Hepatocyte (in vitro differentiated cells): ENCODE measurements around the gene TBCEL. TPM values are rescaled to one million over a fixed set of nuclear protein-coding genes. Genes with fewer than 3 reads are reported as not detected.

Source experiments
- DNase-seq: peaks from one replicate; pipeline ENCODE4 v3.0.0-alpha.2; 2016; ENCODE audit warnings: low spot score
- H2AFZ ChIP-seq: fragments of 200-600 bp; sonication (generic); 2 replicates; pipeline ENCODE4 v1.6.0; 2016; ENCODE audit warnings: antibody characterized with exemption, mild to moderate bottlenecking
- H3K27ac ChIP-seq: fragments of 200-600 bp; sonication (generic); 2 replicates; pipeline ENCODE4 v1.5.1; 2016; ENCODE audit warnings: mild to moderate bottlenecking
- H3K27me3 ChIP-seq: fragments of 200-600 bp; sonication (generic); 2 replicates; pipeline ENCODE4 v1.6.1; 2016
- H3K36me3 ChIP-seq: fragments of 200-600 bp; sonication (generic); replicated peaks from 2 replicates; pipeline ENCODE4 v1.5.1; 2016; ENCODE audit warnings: low read depth; ENCODE audit not compliant: insufficient read depth
- H3K4me1 ChIP-seq: fragments of 200-600 bp; sonication (generic); 2 replicates; pipeline ENCODE4 v1.5.1; 2016; ENCODE audit warnings: mild to moderate bottlenecking, moderate library complexity; ENCODE audit not compliant: insufficient read depth
- H3K4me2 ChIP-seq: fragments of 200-600 bp; sonication (generic); 2 replicates; pipeline ENCODE4 v1.6.0; 2016
- H3K4me3 ChIP-seq: fragments of 200-600 bp; sonication (generic); 2 replicates; pipeline ENCODE4 v1.5.1; 2016; ENCODE audit warnings: mild to moderate bottlenecking
- H3K79me2 ChIP-seq: fragments of 200-600 bp; sonication (generic); 2 replicates; pipeline ENCODE4 v1.6.0; 2017; ENCODE audit warnings: mild to moderate bottlenecking
- H3K9me2 ChIP-seq: fragments of 200-600 bp; sonication (generic); replicated peaks from 2 replicates; pipeline ENCODE4 v1.6.0; 2017; ENCODE audit warnings: mild to moderate bottlenecking; ENCODE audit not compliant: insufficient read depth
- H3K9me3 ChIP-seq: fragments of 200-600 bp; sonication (generic); 2 replicates; pipeline ENCODE4 v1.5.1; 2016; ENCODE audit warnings: low read depth, mild to moderate bottlenecking
- H4K20me1 ChIP-seq: fragments of 200-600 bp; sonication (generic); 2 replicates; pipeline ENCODE4 v1.6.0; 2016; ENCODE audit warnings: mild to moderate bottlenecking; ENCODE audit not compliant: insufficient read depth, poor library complexity, severe bottlenecking
- EZH2 ChIP-seq: fragments of 200-600 bp; sonication (generic); IDR thresholded peaks from 2 replicates; pipeline ENCODE4 v1.6.1; 2016; ENCODE audit warnings: antibody characterized with exemption, mild to moderate bottlenecking, borderline replicate concordance
- EZH2phosphoT487 ChIP-seq: fragments of 200-600 bp; sonication (generic); IDR thresholded peaks from one replicate; pipeline ENCODE4 v1.6.1; 2018; ENCODE audit warnings: antibody characterized with exemption, mild to moderate bottlenecking, low read depth, moderate library complexity; ENCODE audit not compliant: unreplicated experiment, severe bottlenecking
- WGBS: methylation state at CpG from one replicate; pipeline ENCODE4 v1.1.6; 2016; ENCODE audit warnings: low lambda C conversion rate; ENCODE audit errors: missing lambda C conversion rate; 5-methylcytosine and 5-hydroxymethylcytosine counted together
- polyA plus RNA-seq: library from polyadenylated mRNA; unstranded; fragments of >200 nt; fragmentation: Nextera tagmentation; extraction: Ambion mirVana; gene quantifications from 2 replicates; pipeline ENCODE4 v1.2.1, GENCODE V29; 2016
- total RNA-seq: library from RNA; depleted of rRNA; stranded (reverse); fragments of >200 nt; gene quantifications from 2 replicates; pipeline ENCODE4 v1.2.3, GENCODE V29; 2014
- TF ChIP-seq, protein P1 (sequence below): fragments of 200-600 bp; sonication (generic); IDR thresholded peaks from 2 replicates; pipeline ENCODE4 v1.5.1; 2016; ENCODE audit warnings: antibody characterized with exemption, mild to moderate bottlenecking; ENCODE audit not compliant: poor library complexity

The TBCEL gene
- total and polyA plus RNA-seq, 2 experiments from 2014 or later = 7.2 to 19.3 TPM

DNA sequence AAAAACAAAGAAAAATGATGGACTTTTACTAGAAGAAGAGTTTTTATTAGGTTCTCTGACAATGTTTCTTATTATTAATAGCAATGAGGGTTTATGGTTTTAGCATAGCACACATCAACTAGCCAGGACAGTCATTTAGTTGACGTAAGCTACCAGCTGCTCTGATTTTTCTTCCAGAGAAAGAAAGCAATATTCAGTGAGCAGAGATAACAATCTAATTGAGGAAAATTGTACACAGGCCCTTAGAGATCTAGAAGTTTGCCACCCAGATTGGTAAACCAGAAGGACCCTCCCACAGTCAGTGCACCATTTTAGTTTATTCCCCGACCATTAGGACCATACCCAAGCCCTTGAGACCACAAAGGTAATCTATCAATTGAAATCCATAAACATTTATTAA is 28.7 kb upstream of the TBCEL start:
- no peaks in the 10 kb centered on the region for H3K9me2 ChIP-seq
- no peaks in the 10 kb centered on the region for H4K20me1 ChIP-seq
- no peak for DNase-seq
- H3K4me3 ChIP-seq = no peak overlapping the region
- no peak overlapping the region for H2AFZ ChIP-seq
- no peaks in the 10 kb centered on the region for H3K79me2 ChIP-seq
- TF ChIP-seq EZH2phosphoT487 (no peak), EZH2 (no peak)
- TF ChIP-seq, protein P1, sequence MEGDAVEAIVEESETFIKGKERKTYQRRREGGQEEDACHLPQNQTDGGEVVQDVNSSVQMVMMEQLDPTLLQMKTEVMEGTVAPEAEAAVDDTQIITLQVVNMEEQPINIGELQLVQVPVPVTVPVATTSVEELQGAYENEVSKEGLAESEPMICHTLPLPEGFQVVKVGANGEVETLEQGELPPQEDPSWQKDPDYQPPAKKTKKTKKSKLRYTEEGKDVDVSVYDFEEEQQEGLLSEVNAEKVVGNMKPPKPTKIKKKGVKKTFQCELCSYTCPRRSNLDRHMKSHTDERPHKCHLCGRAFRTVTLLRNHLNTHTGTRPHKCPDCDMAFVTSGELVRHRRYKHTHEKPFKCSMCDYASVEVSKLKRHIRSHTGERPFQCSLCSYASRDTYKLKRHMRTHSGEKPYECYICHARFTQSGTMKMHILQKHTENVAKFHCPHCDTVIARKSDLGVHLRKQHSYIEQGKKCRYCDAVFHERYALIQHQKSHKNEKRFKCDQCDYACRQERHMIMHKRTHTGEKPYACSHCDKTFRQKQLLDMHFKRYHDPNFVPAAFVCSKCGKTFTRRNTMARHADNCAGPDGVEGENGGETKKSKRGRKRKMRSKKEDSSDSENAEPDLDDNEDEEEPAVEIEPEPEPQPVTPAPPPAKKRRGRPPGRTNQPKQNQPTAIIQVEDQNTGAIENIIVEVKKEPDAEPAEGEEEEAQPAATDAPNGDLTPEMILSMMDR = no peak
- no peaks in the 10 kb centered on the region for H3K36me3 ChIP-seq
- WGBS = 88% methylated on average over 2 of the region's 2 CpGs
- H3K27ac ChIP-seq = no peak overlapping the region
- no peaks in the 10 kb centered on the region for H3K9me3 ChIP-seq
- no peaks in the 10 kb centered on the region for H3K4me1 ChIP-seq
- H3K27me3 ChIP-seq = peaks cover 28% of the 10 kb centered on the region
- H3K4me2 ChIP-seq = no peak overlapping the region

DNA sequence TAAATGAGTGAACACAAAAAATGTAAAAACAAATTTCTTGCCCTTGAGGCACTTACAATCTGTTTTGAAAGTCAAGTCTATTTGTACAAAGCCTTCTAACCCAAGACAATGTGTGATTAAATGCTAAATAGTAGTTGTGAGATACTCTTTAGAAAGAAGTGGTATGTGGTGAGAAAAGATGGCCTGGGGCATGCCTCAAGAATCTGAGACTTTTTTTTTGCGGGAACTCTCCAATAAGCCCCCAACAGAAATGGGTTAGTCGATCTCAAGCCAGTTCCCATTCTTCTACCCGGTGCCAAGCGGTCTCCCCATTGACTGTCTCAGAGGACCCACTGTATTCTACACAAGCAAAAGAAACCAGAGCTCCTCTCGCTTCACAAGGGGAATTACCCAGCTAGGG is 26.9 kb upstream of the TBCEL start:
- Histone ChIP-seq H3K4me3 (no peak overlapping the region), H3K9me3 (no peaks in the 10 kb centered on the region), H3K27me3 (peaks cover 22% of the 10 kb centered on the region), H3K79me2 (no peaks in the 10 kb centered on the region), H3K4me1 (no peaks in the 10 kb centered on the region), H3K36me3 (no peaks in the 10 kb centered on the region), H3K9me2 (no peaks in the 10 kb centered on the region), H2AFZ (no peak overlapping the region), H3K27ac (no peak overlapping the region), H3K4me2 (no peak overlapping the region), H4K20me1 (no peaks in the 10 kb centered on the region)
- WGBS = 76% methylated on average over 5 of the region's 5 CpGs
- DNase-seq = no peak
- TF ChIP-seq EZH2phosphoT487 (no peak), EZH2 (no peak)
- TF ChIP-seq, protein P1 = no peak

DNA sequence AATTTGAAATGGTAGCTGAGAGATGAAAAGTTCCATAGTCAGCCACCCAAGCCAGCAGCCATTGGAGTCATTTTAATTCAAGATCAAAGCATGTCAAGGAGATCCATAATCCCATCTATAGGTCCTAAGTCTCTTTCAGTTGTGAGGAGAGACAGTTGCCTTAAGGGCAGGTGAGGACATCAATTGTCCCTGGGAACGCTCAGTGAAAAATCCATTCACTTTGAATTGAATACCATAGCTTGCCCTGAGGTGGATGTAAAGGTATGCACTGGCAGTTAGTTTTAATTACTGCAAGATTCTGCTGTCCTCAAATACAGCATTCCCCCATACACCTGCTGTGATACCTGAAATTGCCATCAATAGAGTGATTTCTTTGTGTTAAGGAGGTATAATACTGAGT is 25.3 kb upstream of the TBCEL start:
- Histone ChIP-seq H3K4me3 (no peak overlapping the region), H3K79me2 (no peaks in the 10 kb centered on the region), H3K9me2 (no peaks in the 10 kb centered on the region), H3K4me2 (no peak overlapping the region), H3K27ac (no peak overlapping the region), H3K27me3 (peaks cover 22% of the 10 kb centered on the region), H3K9me3 (no peaks in the 10 kb centered on the region), H3K36me3 (no peaks in the 10 kb centered on the region), H3K4me1 (no peaks in the 10 kb centered on the region), H4K20me1 (no peaks in the 10 kb centered on the region), H2AFZ (no peak overlapping the region)
- DNase-seq = no peak
- 78% methylated on average over 1 of the region's 1 CpG for WGBS
- TF ChIP-seq EZH2 (no peak), EZH2phosphoT487 (no peak)
- TF ChIP-seq, protein P1 = no peak
